GM12872 (cell line): Measurements from ENCODE around the gene SCN9A.

Experiments used
- CTCF ChIP-seq: IDR thresholded peaks from 3 replicates; pipeline ENCODE4 v1.5.1; 2011; ENCODE audit warnings: low read depth, mild to moderate bottlenecking, low read length, moderate library complexity; ENCODE audit not compliant: insufficient read depth

Gene SCN9A

GRCh38 chr2:166257859-166258258, 117.9 kb downstream of the SCN9A start:
- TF ChIP-seq CTCF = no peak

GRCh38 chr2:166256896-166257295, 118.8 kb downstream of the SCN9A start:
- TF ChIP-seq CTCF = no peak

GRCh38 chr2:166249318-166249717, 126.4 kb downstream of the SCN9A start:
- TF ChIP-seq CTCF = no peak

GRCh38 chr2:166246901-166247300, 128.8 kb downstream of the SCN9A start:
- TF ChIP-seq CTCF = no peak

- no peak for TF ChIP-seq CTCF
Measured at GRCh38 chr2:166242309-166242708, 133.4 kb downstream of the SCN9A start.

- TF ChIP-seq CTCF = no peak
Measured at GRCh38 chr2:166240387-166241313, 135.1 kb downstream of the SCN9A start.

GRCh38 chr2:166239548-166239947, 136.2 kb downstream of the SCN9A start:
- no peak for TF ChIP-seq CTCF
